ENCODE data around the gene COL11A1. TPM values are rescaled to one million over a fixed set of nuclear protein-coding genes. Genes with fewer than 3 reads are reported as not detected.

Gene COL11A1
- total and polyA plus RNA-seq, 2 of the 13 experiments (the other 11 are each of a cell fraction or from before 2014, with no cell fraction given): not detected

- TF ChIP-seq MTA3 (CRISPR knock-in tag; IDR thresholded peaks at IDR 0.05): no peak
- no peak for TF ChIP-seq ZNF383 (CRISPR knock-in tag; IDR thresholded peaks at IDR 0.05; ENCODE audit: borderline replicate concordance)
- no peak for TF ChIP-seq SALL2 (CRISPR knock-in tag; IDR thresholded peaks at IDR 0.05)
- TF ChIP-seq ZNF496 (CRISPR knock-in tag; IDR thresholded peaks at IDR 0.05; ENCODE audit: insufficient replicate concordance): no peak
- TF ChIP-seq ZBTB38 (CRISPR knock-in tag; IDR thresholded peaks at IDR 0.05): no peak
- no peak for TF ChIP-seq ZNF556 (CRISPR knock-in tag; IDR thresholded peaks at IDR 0.05; ENCODE audit: borderline replicate concordance)
- TF ChIP-seq PHF8 (CRISPR knock-in tag; IDR thresholded peaks at IDR 0.05): no peak
- TF ChIP-seq ZNF326 (CRISPR knock-in tag; IDR thresholded peaks at IDR 0.05; ENCODE audit: borderline replicate concordance): no peak
- TF ChIP-seq ISX (CRISPR knock-in tag; conservative IDR thresholded peaks at IDR 0.05): no peak
Observed at GRCh38 chr1:103142461-103142860, 34.1 kb upstream of the COL11A1 start (continued).

GRCh38 chr1:103129796-103130195 is 21.5 kb upstream of the COL11A1 start:
- ChIA-PET POLR2A (no interaction called here), CTCF (ENCODE audit: low intra/inter-chr PET ratio, low total read pairs) (no interaction called here)
- TF ChIP-seq ZNF414 (CRISPR knock-in tag; IDR thresholded peaks at IDR 0.05) (no peak), ZNF260 (CRISPR knock-in tag; IDR thresholded peaks at IDR 0.05; ENCODE audit: borderline replicate concordance, low read depth) (no peak), BORCS8-MEF2B (CRISPR knock-in tag; IDR thresholded peaks at IDR 0.05) (no peak), TFAP4 (IDR thresholded peaks at IDR 0.05; ENCODE audit: borderline replicate concordance, low read depth) (no peak), ZNF672 (CRISPR knock-in tag; IDR thresholded peaks at IDR 0.05) (no peak), ZNF615 (CRISPR knock-in tag; IDR thresholded peaks at IDR 0.05; ENCODE audit: borderline replicate concordance) (no peak), ZSCAN22 (CRISPR knock-in tag; IDR thresholded peaks at IDR 0.05) (no peak), ZFP36L2 (CRISPR knock-in tag; IDR thresholded peaks at IDR 0.05) (no peak), ZNF576 (CRISPR knock-in tag; IDR thresholded peaks at IDR 0.05) (no peak), ATM (IDR thresholded peaks at IDR 0.05; ENCODE audit: borderline replicate concordance) (no peak)
- WGBS (ENCODE audit: low lambda C conversion rate): 0% methylated on average over 1 of the region's 1 CpG
- Histone ChIP-seq H3K9me3 (ENCODE audit: low read length) (no peaks in the 10 kb centered on the region), H3K4me2 (ENCODE audit: low read depth, low read length) (no peak overlapping the region), H3K27me3 (ENCODE audit: control insufficient read depth in 1 of 2, insufficient read depth in 2 of 2, low read length in 2 of 2) (no peaks in the 10 kb centered on the region), H3K36me3 (replicated peaks in 1 of 2; ENCODE audit: control insufficient read depth in 1 of 2, insufficient read depth in 2 of 2, low read length in 2 of 2) (no peaks in the 10 kb centered on the region), H3K4me1 (ENCODE audit: insufficient read depth, low read length) (no peaks in the 10 kb centered on the region), H4K20me1 (ENCODE audit: insufficient read depth, low read length) (no peaks in the 10 kb centered on the region), H2AFZ (ENCODE audit: low read length) (no peak overlapping the region), H3K9ac (ENCODE audit: insufficient read depth, low read depth, low read length) (no peak overlapping the region), H3K4me3 (replicated peaks in 1 of 3; ENCODE audit: insufficient read depth in 1 of 3, low read depth in 2 of 3, low read length in 3 of 3) (no peak overlapping the region), H3K27ac (ENCODE audit: extremely low read length, insufficient read depth, low read length) (no peak overlapping the region), H3K79me2 (ENCODE audit: insufficient read depth, low read length) (no peaks in the 10 kb centered on the region)
- FAIRE-seq (no peak), ATAC-seq (no peak), DNase-seq (ENCODE audit: low spot score) (no peak)
- in situ Hi-C loops (cut with HindIII; ENCODE audit: extremely low pct_ligation_motif_present, low pct_unique_long_range_greater_than_20kb) (no loop called here), intact Hi-C loops (cut with micrococcal nuclease; ENCODE audit: unreplicated experiment) (no loop called here)
- no TSS peak for BruUV-seq (replicated peaks)
